Ascending aorta (tissue), 2 donors: ENCODE data around the gene DIPK1C. TPM values are rescaled to one million over a fixed set of nuclear protein-coding genes. Genes with fewer than 3 reads are reported as not detected.
A peak's percentile ranks its signal among the peaks of the same experiment; 100 is the strongest.

Source experiments
- DNase-seq, 2 donors: peaks; one replicate each; pipeline ENCODE4 v3.0.0-alpha.2; 2019; ENCODE audit warnings: low spot score in 2 of 2
- H3K27ac ChIP-seq, 2 donors: fragments of 200-600 bp; sonication (generic); one replicate each; pipeline ENCODE4 v1.5.1; 2016 to 2017; ENCODE audit warnings: mild to moderate bottlenecking in 1 of 2
- H3K27me3 ChIP-seq: fragments of 200-600 bp; sonication (generic); one replicate; pipeline ENCODE4 v1.5.1; 2017
- H3K36me3 ChIP-seq, 2 donors: fragments of 200-600 bp; sonication (generic); one replicate each; pipeline ENCODE4 v1.5.1; 2016
- H3K4me1 ChIP-seq, 2 donors: fragments of 200-600 bp; sonication (generic); one replicate each; pipeline ENCODE4 v1.5.1; 2016 to 2017; ENCODE audit warnings: mild to moderate bottlenecking in 1 of 2
- H3K4me3 ChIP-seq, 2 donors: fragments of 200-600 bp; sonication (generic); one replicate each; pipeline ENCODE4 v1.5.1; 2016 to 2017; ENCODE audit warnings: mild to moderate bottlenecking in 1 of 2
- H3K9me3 ChIP-seq, 2 donors: fragments of 200-600 bp; sonication (generic); one replicate each; pipeline ENCODE4 v1.5.1; 2016
- intact Hi-C: fragments of 100-400 bp; cut with DNase I; formaldehyde crosslinking; loops from one replicate; pipeline ENCODE4 v1.15.1; 2023
- total RNA-seq: library from RNA; depleted of rRNA; stranded (reverse); fragments of >200 nt; gene quantifications from one replicate; pipeline ENCODE4 v1.1.0, GENCODE V29; 2016
- TF ChIP-seq, protein P1 (sequence below), 3 experiments: fragments of 200-600 bp in 2 of 3; fragments of 450-650 bp in 1 of 3; sonication (generic) in 2 of 3; IDR thresholded peaks; one replicate each; pipeline ENCODE4 v1.5.1; 2016 to 2019; ENCODE audit warnings: antibody characterized with exemption in 3 of 3, mild to moderate bottlenecking in 1 of 3, moderate library complexity in 1 of 3

Gene DIPK1C
- total RNA-seq, 1 donor from 2014 or later: not detected

DNA sequence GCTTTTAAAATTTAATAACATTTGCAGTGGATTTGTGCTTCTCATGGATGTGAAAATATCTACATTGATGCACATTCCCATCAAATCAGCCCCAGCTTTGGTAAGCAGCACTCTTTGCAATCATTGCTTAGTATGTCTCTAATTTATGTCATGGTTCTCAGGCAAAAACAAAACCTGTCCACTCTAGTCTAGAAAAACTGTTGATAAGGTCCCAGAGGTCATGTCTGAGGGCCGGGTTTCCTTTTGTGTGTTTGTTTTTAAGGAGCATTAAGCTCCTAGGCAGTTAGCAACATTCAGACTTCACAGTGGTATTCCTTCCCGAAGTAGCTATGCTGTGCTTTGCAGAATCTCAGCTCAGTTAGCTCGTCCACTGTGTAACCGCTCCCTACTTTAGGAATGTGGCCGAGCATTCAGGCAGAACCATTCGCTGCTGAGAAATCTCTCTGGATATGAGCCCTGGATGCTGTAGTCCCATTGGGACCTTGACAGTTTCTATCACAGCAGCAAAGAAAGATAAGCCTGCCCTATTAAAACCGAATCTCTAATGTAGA is 4.0 kb downstream of the DIPK1C start:
- intact Hi-C loops: no loop called here
- peaks cover 0 to 7% of the 10 kb centered on the region in 2 donors for H3K4me1 ChIP-seq
- no peak overlapping the region for H3K27ac ChIP-seq
- peaks cover 5% of the 10 kb centered on the region for H3K27me3 ChIP-seq
- DNase-seq: no peak
- H3K9me3 ChIP-seq: no peaks in the 10 kb centered on the region
- TF ChIP-seq, protein P1, sequence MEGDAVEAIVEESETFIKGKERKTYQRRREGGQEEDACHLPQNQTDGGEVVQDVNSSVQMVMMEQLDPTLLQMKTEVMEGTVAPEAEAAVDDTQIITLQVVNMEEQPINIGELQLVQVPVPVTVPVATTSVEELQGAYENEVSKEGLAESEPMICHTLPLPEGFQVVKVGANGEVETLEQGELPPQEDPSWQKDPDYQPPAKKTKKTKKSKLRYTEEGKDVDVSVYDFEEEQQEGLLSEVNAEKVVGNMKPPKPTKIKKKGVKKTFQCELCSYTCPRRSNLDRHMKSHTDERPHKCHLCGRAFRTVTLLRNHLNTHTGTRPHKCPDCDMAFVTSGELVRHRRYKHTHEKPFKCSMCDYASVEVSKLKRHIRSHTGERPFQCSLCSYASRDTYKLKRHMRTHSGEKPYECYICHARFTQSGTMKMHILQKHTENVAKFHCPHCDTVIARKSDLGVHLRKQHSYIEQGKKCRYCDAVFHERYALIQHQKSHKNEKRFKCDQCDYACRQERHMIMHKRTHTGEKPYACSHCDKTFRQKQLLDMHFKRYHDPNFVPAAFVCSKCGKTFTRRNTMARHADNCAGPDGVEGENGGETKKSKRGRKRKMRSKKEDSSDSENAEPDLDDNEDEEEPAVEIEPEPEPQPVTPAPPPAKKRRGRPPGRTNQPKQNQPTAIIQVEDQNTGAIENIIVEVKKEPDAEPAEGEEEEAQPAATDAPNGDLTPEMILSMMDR (IDR thresholded peaks at IDR 0.05): no peak
- H3K36me3 ChIP-seq: no peaks in the 10 kb centered on the region
- no peak overlapping the region for H3K4me3 ChIP-seq

DNA sequence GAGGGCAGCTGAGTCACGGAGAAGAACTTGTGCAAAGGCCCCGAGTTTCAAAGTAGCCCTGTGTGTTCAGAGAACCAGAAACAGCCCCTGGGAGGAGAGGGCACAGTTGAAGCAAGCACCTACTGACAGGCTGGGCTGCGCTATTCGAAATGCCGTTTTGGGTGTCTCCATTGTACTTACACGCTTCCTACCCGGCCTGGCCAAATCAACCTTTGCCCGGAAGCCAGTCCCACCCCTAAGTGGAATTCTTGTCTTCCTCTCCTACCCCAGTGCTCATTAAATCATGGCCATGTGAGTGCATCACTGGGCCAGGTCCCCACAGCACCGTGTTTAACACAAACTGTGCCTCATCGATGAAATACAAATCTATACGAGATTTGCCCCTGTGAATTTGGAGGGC is 6.0 kb downstream of the DIPK1C start:
- intact Hi-C loops: no loop called here
- no peaks in the 10 kb centered on the region for H3K9me3 ChIP-seq
- peaks cover 0 to 2% of the 10 kb centered on the region in 2 donors for H3K4me1 ChIP-seq
- H3K27ac ChIP-seq: no peak overlapping the region
- no peaks in the 10 kb centered on the region for H3K27me3 ChIP-seq
- no peak overlapping the region for H3K4me3 ChIP-seq
- DNase-seq: peak in 1 of 2 donors; percentile 34
- TF ChIP-seq, protein P1 (IDR thresholded peaks at IDR 0.05): no peak
- H3K36me3 ChIP-seq: no peaks in the 10 kb centered on the region

DNA sequence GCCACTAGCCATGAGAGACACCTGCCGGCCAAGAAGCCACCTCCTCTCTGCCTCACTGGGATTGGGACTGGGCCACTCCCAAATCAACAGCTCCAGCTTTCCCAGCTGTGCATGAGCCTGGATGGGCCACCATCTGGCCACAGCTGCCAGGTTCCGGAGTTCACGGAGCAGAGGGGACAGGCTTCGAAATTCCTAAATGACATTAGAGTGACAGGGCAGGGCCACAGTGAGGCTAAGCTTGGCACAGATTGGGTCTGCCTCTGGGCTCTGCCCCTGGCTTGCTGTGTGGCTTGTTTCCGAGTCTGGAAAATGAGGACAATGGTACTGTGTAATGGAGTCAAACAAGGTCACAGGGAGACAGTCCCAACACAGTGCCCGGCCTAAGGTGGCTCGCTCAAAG is 6.5 kb downstream of the DIPK1C start:
- Histone ChIP-seq H3K36me3 (no peaks in the 10 kb centered on the region), H3K27me3 (no peaks in the 10 kb centered on the region), H3K4me1 (no peaks in the 10 kb centered on the region), H3K4me3 (no peak overlapping the region), H3K27ac (no peak overlapping the region), H3K9me3 (no peaks in the 10 kb centered on the region)
- TF ChIP-seq, protein P1 (IDR thresholded peaks at IDR 0.05): no peak
- DNase-seq: peak in 1 of 2 donors; percentile 45
- intact Hi-C loops: no loop called here

DNA sequence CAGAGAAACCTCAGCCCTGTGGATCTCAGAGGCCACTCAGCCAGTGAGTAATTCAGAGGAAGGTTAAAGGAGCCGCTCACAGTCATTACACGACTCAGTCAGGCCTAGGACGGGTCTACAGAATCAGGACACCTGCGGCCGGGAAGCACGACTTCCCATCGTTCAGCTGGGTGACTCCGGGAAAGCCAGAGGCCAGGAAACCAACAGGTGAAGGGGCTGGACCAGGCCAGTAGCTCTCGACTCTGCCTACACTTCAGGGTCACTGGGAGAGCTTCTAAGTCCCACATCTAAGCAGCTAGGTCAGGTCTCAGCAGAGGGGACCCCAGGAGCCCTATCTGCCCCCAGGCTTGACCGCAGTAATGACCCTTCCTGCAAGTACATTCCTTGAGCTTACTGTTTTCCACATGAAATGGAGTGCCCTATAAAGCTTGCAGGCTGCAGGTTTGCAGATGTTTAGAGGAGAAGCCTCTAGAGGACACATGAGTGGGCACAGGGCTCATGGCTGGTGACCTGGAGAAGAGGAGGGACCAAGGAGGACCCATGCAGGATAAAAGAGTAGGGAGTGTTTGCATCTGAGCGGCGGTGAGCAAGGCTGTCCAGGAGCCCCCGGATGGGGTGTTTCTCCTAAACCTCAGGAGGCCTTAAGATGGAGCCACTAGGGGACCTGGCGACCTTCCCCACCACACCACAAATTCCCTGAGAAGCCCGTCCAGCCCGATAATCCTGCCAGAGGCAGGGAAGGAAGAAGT is 9.5 kb downstream of the DIPK1C start:
- Histone ChIP-seq H3K27ac (no peak overlapping the region), H3K27me3 (no peaks in the 10 kb centered on the region), H3K4me3 (no peak overlapping the region), H3K4me1 (no peaks in the 10 kb centered on the region), H3K36me3 (no peaks in the 10 kb centered on the region), H3K9me3 (no peaks in the 10 kb centered on the region)
- TF ChIP-seq, protein P1 (IDR thresholded peaks at IDR 0.05): no peak
- peak in 1 of 2 donors; percentile 59 for DNase-seq
- intact Hi-C loops: no loop called here

DNA sequence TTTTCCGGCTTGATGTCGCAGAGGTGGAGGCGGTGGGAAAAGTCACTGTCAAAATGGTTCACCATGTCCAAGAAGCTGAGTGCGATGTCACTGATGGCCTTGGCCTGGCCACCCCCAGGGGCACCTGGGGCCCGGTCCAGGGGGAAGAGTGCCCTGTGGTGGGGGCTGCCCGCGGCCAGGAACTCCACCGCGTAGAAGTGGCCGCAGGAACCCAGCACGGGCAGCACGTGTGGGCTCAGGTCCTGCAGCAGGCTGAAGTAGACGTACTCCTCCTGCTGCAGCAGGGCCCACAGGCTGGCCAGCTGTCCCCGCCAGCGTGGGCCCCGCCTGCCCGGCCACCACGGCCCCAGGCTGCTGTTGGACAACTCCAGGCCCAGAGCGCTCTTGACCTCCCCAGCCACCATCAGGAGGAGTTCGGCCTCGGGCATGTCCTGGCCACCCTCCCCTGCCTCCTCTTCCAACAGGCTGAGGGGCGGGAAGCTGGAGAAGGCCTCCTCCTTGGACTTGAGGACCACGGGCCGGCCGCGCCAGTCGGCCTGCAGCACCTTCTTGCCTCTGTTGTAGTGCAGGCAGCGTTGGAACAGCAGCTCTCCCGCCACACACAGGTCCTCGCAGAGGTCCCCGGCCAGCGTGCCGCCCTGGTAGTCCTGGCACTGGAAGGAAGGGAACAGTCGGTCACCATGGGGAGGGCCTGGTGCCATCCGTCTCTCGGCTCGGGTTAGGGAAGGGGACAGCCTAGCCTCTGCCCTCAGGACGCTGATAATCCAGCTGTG is 10.3 kb downstream of the DIPK1C start:
- DNase-seq: peak in 1 of 2 donors; percentile 60
- Histone ChIP-seq H3K36me3 (no peaks in the 10 kb centered on the region), H3K27ac (no peak overlapping the region), H3K4me3 (no peak overlapping the region), H3K4me1 (no peaks in the 10 kb centered on the region), H3K9me3 (no peaks in the 10 kb centered on the region), H3K27me3 (no peaks in the 10 kb centered on the region)
- TF ChIP-seq, protein P1 (IDR thresholded peaks at IDR 0.05): no peak
- intact Hi-C loops: no loop called here
